DOHH2 (cell line): ENCODE data around the gene CCL2.

Experiments
- CTCF ChIP-seq: fragments of 200-600 bp; sonication (generic); IDR thresholded peaks from one replicate; pipeline ENCODE4 v1.5.1; 2014; ENCODE audit warnings: antibody characterized with exemption, mild to moderate bottlenecking, low read depth, low read length; ENCODE audit not compliant: poor library complexity, severe bottlenecking
- EZH2phosphoT487 ChIP-seq: fragments of 200-600 bp; sonication (generic); IDR thresholded peaks from 2 replicates; pipeline ENCODE4 v1.6.1; 2017; ENCODE audit warnings: borderline replicate concordance, mild to moderate bottlenecking, antibody characterized with exemption, low read length, moderate library complexity, mixed read lengths

GRCh38 chr17:34242587-34243363 is 12.3 kb upstream of the CCL2 start:
- TF ChIP-seq CTCF: no peak
- TF ChIP-seq EZH2phosphoT487: no peak
